ENCODE data around the gene STAG2. TPM values are rescaled to one million over a fixed set of nuclear protein-coding genes. Genes with fewer than 3 reads are reported as not detected.

The STAG2 gene
- total RNA-seq, 1 donor from 2014 or later = 54.0 TPM

GRCh38 chrX:123988423-123989111 is 27.1 kb downstream of the STAG2 start:
- no peak overlapping the region for H3K27ac ChIP-seq
- no peak overlapping the region for H3K4me3 ChIP-seq
- no peak for DNase-seq (ENCODE audit: extremely low spot score in 2 of 2)
- H3K27me3 ChIP-seq = no peaks in the 10 kb centered on the region
- no peaks in the 10 kb centered on the region for H3K36me3 ChIP-seq
- TF ChIP-seq POLR2AphosphoS5 (IDR thresholded peaks at IDR 0.05; ENCODE audit: insufficient read depth in 1 of 2, low read depth in 1 of 2) = no peak
- no peak for TF ChIP-seq CTCF (IDR thresholded peaks at IDR 0.05)
- TF ChIP-seq POLR2A (IDR thresholded peaks at IDR 0.05) = no peak
- intact Hi-C loops (cut with DNase I) = no loop called here
- peaks cover 19% of the 10 kb centered on the region for H3K4me1 ChIP-seq
- H3K9me3 ChIP-seq = no peaks in the 10 kb centered on the region

DNA sequence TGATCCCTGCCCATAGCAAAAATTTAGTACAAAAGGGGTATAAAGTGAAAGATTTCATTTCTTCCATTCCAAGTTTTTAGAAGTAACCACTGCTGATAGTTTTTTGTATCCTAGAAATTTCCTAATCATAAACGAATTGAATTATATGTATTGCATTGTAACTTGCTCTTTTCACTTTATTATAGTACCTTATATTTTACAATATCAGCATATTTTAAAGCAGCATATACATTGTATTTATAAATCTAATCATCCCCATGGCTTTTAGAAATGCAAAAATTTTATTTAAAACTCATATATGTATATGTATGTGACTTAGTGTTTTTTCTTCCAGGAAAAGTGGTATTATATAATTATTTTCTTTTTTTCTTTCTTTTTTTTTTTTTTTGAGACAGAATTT is 27.7 kb downstream of the STAG2 start:
- no peak for DNase-seq (ENCODE audit: extremely low spot score in 2 of 2)
- no peak overlapping the region for H3K27ac ChIP-seq
- TF ChIP-seq CTCF (IDR thresholded peaks at IDR 0.05) (no peak), POLR2AphosphoS5 (IDR thresholded peaks at IDR 0.05; ENCODE audit: insufficient read depth in 1 of 2, low read depth in 1 of 2) (no peak), POLR2A (IDR thresholded peaks at IDR 0.05) (no peak)

GRCh38 chrX:123990169-123990568 is 28.7 kb downstream of the STAG2 start:
- intact Hi-C loops (cut with DNase I) = no loop called here
- Histone ChIP-seq H3K36me3 (no peaks in the 10 kb centered on the region), H3K27ac (no peak overlapping the region), H3K9me3 (no peaks in the 10 kb centered on the region), H3K4me1 (peaks cover 6% of the 10 kb centered on the region), H3K27me3 (no peaks in the 10 kb centered on the region), H3K4me3 (no peak overlapping the region)
- TF ChIP-seq POLR2AphosphoS5 (IDR thresholded peaks at IDR 0.05; ENCODE audit: insufficient read depth in 1 of 2, low read depth in 1 of 2) = no peak
- TF ChIP-seq POLR2A (IDR thresholded peaks at IDR 0.05) = no peak
- TF ChIP-seq CTCF (IDR thresholded peaks at IDR 0.05) = no peak
- no peak for DNase-seq (ENCODE audit: extremely low spot score in 2 of 2)

More for the DNA sequence above, 27.7 kb downstream of the STAG2 start:
- intact Hi-C loops (cut with DNase I) = no loop called here
- Histone ChIP-seq H3K9me3 (no peaks in the 10 kb centered on the region), H3K27me3 (no peaks in the 10 kb centered on the region), H3K4me3 (no peak overlapping the region), H3K36me3 (no peaks in the 10 kb centered on the region), H3K4me1 (peaks cover 15% of the 10 kb centered on the region)

GRCh38 chrX:123990602-123991001 is 29.1 kb downstream of the STAG2 start:
- intact Hi-C loops (cut with DNase I) = no loop called here
- DNase-seq (ENCODE audit: extremely low spot score in 2 of 2) = no peak

More at GRCh38 chrX:123990602-123991001, 29.1 kb downstream of the STAG2 start:
- TF ChIP-seq POLR2AphosphoS5 (IDR thresholded peaks at IDR 0.05; ENCODE audit: insufficient read depth in 1 of 2, low read depth in 1 of 2) (no peak), POLR2A (IDR thresholded peaks at IDR 0.05) (no peak), CTCF (IDR thresholded peaks at IDR 0.05) (no peak)
- Histone ChIP-seq H3K36me3 (no peaks in the 10 kb centered on the region), H3K27me3 (no peaks in the 10 kb centered on the region), H3K9me3 (no peaks in the 10 kb centered on the region), H3K4me3 (no peak overlapping the region), H3K27ac (no peak overlapping the region), H3K4me1 (peaks cover 1% of the 10 kb centered on the region)
